GM19463 (cell line): ENCODE measurements around the gene KRTAP1-5.
"Not testable (repeated sequence)": the region's sequence is repeated elsewhere in the genome, so short reads cannot be mapped to it uniquely, and the experiment has no call there.

Source experiments
- ATAC-seq: cut with Tn5 transposase; IDR thresholded peaks from one replicate; pipeline ENCODE4 v1.9.1; 2021; ENCODE audit warnings: mild to moderate bottlenecking, moderate library complexity; ENCODE audit not compliant: unreplicated experiment

The KRTAP1-5 gene

GRCh38 chr17:41009301-41009760, 17.7 kb downstream of the KRTAP1-5 start:
- ATAC-seq: no peak

- no peak for ATAC-seq
Observed at GRCh38 chr17:41008811-41009210, 18.2 kb downstream of the KRTAP1-5 start, which contains the start of gene KRTAP3-1. Gene KRTAP3-1, minus strand, starts transcription at chr17:41009128. Its CDS starts 54 bp downstream, at chr17:41009074.

DNA sequence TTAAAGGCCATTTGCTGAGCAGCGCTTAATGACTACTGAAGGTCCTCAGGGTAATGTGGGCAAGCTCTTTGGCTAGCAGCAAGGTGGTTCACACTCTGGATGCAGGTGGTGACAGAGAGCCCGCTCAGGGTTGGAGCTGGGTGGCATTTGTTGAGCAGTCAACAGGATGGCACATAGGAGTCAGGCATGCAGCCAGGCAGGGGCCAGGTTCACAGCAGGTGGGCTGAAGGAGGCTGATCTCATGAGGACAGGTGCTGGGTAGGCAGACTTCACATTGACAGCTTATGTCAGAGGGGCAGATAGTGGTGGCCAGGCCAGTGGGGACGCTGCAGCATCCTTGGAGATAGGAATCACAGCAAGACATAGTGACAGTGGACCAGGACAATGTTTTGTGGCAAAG, 22.6 kb downstream of the KRTAP1-5 start:
- no peak for ATAC-seq

DNA sequence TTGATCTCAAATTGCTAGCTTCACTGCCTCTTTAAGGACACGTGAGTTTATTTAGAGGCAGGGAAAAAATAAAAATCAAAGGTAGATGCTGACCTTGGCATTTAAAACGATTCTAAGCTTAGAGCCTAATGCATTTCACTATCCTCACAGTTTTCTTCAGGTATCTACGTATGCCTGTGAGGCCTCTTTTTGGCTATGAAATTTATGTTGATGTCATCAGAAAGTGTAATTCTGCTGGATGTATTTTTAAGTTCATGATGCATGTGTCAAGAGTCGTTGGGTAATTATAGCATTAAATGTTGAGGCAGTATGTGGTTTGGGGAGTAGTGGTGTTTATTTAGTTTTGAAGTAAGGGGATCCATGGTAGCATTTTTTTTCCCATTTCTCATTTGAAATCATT, 23.1 kb downstream of the KRTAP1-5 start:
- ATAC-seq: no peak

- no peak for ATAC-seq
Observed at GRCh38 chr17:41002814-41003213, 24.2 kb downstream of the KRTAP1-5 start.

DNA sequence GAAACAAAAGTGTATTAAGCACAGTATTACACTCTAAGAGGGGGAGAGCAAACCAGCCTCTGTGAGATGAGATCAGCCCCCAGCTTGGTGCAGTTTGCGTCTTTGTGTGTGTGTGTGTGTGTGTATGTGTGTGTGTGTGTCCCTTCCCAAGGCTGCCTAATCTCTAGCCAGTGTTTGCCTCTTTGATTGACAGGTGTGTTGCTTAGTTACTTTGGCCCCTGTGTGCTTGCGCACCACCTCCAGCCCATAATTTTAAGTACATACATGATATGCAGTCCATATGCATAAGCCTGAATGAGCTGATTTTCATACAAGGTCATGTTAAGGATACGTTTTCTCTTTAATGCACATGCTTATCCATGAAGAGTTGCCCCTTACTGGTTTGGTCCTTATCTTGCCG, 25.2 kb downstream of the KRTAP1-5 start:
- ATAC-seq: no peak

GRCh38 chr17:40999563-40999962, 27.4 kb downstream of the KRTAP1-5 start, which contains the start of gene KRTAP3-2:
Gene KRTAP3-2, minus strand, starts transcription at chr17:40999906. Its CDS starts 53 bp downstream, at chr17:40999853.
- ATAC-seq: not testable (repeated sequence)

DNA sequence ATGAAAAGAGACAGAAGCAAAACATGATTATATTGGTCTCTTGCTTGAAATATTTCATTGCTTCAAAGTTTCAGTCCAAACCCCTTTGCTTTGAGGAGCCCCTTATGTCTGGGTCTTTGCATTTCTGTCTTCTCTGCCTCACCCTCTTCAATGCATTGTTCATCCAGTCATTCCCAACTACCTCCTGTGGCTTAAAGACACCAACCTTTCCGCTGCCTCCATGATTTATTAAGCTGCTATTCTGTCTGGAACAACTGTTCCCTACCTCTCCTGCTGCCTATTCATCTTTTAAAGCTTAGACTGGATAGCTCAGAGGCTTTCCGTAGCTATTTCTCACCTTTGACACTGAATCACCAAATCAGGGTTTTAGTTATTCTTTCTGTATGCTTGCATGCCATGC, 29.6 kb downstream of the KRTAP1-5 start:
- no peak for ATAC-seq

GRCh38 chr17:40996829-40997228, 30.2 kb downstream of the KRTAP1-5 start:
- ATAC-seq: no peak

DNA sequence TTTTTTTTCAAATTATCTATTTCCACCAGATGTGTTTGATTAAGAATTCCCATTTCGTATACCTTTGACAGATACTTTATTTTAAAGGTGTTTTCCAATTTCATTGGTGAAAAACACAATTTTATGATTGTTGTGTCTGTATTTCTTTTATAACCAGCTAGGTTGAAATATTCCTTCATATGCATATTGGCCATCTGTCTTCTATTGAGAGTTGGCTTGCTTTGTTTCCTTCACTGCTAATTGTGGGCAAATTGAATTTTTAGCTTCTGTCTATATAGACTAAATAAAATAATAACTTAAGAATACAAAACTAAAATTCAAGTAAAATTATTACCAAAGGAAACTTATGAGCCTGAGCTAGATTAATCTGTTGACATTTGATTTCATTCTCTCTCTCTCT, 31.9 kb downstream of the KRTAP1-5 start:
- ATAC-seq: no peak

- ATAC-seq: no peak
Observed at GRCh38 chr17:40993839-40994238, 33.2 kb downstream of the KRTAP1-5 start, which contains the start of gene KRTAP3-3. Gene KRTAP3-3, minus strand, starts transcription at chr17:40994164. Its CDS starts 67 bp downstream, at chr17:40994097.

DNA sequence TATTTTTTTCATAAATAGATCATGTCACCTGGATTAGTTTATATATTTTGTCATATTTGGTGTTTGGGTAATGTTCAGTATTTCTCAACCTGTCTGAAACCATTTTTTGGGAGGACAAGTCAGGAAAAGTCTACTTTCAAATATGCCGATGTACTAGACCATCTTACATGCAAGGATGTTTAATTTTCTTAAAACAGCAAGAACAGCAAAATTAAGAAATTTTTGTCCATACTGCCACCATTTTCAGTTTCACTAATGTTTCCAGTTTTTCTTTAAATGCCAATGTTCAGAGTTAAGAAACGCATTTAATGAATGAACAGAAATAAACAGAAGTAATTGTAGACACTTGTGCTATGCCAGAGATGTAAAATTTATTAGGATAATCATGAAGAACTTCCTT, 33.9 kb downstream of the KRTAP1-5 start:
- no peak for ATAC-seq

GRCh38 chr17:40992666-40993065, 34.3 kb downstream of the KRTAP1-5 start:
- no peak for ATAC-seq

DNA sequence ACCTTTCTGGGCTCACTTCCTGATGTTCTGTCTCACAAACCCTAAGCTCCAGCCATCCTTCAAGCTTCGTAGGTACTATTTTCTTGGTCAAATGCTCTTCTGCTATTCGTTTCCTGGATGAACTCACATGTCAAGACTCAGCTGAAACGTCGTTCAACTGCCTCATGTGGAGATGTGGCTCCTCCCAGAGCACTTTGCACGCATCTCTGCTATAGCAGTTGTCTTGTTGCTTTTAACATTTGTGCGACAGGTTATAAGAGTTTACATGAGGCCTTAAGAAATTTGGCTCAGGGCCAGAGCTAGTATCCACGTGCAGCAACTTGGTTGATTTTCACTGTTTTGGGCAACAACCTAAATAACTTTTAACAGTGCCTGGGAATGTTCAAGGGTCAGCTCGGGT, 40.1 kb downstream of the KRTAP1-5 start:
- ATAC-seq: no peak

GRCh38 chr17:40984226-40984625, 42.8 kb downstream of the KRTAP1-5 start, which contains the start of gene KRT40:
Gene KRT40, minus strand, starts transcription at chr17:40984326. Its CDS starts 53 bp downstream, at chr17:40984273.
- ATAC-seq: no peak

DNA sequence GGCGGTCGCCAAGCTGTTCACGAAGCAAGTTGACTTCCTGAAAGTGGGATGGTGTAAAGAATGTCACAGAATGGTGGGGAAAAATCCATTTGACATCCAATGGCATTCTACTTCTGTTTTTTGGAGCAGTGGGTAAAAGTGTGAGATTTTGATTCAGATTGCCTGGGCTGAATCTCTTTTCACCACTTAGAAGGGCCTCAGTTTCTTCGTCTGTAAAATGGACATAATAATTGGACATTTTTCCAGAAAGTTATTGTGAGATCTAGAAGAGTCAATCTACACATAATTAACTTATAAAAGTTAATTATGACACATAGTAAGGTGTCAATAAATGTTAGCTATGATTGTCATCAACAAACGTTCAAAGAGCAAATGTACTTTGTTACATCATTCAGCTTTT, 45.9 kb downstream of the KRTAP1-5 start:
- no peak for ATAC-seq

GRCh38 chr17:40980596-40980995, 46.4 kb downstream of the KRTAP1-5 start:
- ATAC-seq: no peak

GRCh38 chr17:40980117-40980516, 46.9 kb downstream of the KRTAP1-5 start:
- ATAC-seq: no peak

DNA sequence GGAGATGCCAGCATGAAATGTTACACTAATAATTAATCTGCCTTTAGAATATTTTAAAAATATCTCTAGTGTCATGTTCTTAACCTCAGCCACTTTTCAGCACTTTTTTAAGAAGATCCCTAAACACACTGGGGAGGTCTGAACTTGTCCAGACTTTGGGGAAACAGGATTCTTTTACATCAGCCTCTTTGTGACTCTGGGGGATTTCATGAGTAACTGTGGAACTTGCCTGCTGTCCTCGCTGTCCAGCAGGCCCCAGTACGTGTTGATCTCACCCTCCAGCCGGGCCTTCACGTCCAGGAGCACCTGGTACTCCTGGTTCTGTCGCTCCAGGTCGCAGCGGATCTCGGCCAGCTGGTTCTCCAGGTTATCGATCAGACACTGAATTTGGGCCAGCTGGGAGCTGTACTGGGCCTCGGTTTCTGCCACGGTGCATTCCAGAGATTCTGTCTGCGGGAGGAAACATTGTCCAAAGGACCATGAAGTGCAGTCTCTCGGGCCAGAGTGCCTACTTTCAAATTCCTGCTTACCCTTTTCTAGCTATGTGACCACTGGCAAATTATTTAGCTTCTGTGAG, 48.3 kb downstream of the KRTAP1-5 start:
- no peak for ATAC-seq
